ENCODE results near the gene FLT3.
A peak's percentile ranks its signal among the peaks of the same experiment; 100 is the strongest.
"Not testable (repeated sequence)": the region's sequence is repeated elsewhere in the genome, so short reads cannot be mapped to it uniquely, and the experiment has no call there.

FLT3 gene

GRCh38 chr13:28043224-28043623 lies 57.2 kb downstream of the FLT3 start:
- peak; percentile 72 for DNase-seq

- DNase-seq = peak; percentile 37
Measured at GRCh38 chr13:28041501-28041900, 58.9 kb downstream of the FLT3 start.

- peak; percentile 68 for DNase-seq
Measured at GRCh38 chr13:28041031-28041461, 59.3 kb downstream of the FLT3 start.

- peak; percentile 78 for DNase-seq
Measured at GRCh38 chr13:28037399-28037798, 63.0 kb downstream of the FLT3 start.

GRCh38 chr13:28035146-28035782 lies 65.1 kb downstream of the FLT3 start:
- peak; percentile 68 for DNase-seq

- DNase-seq = no peak
Measured at GRCh38 chr13:28033894-28034655, 66.3 kb downstream of the FLT3 start.

GRCh38 chr13:28032438-28032837 lies 67.9 kb downstream of the FLT3 start:
- DNase-seq = peak; percentile 47

- peak; percentile 45 for DNase-seq
Measured at GRCh38 chr13:28031896-28032288, 68.5 kb downstream of the FLT3 start.

DNA sequence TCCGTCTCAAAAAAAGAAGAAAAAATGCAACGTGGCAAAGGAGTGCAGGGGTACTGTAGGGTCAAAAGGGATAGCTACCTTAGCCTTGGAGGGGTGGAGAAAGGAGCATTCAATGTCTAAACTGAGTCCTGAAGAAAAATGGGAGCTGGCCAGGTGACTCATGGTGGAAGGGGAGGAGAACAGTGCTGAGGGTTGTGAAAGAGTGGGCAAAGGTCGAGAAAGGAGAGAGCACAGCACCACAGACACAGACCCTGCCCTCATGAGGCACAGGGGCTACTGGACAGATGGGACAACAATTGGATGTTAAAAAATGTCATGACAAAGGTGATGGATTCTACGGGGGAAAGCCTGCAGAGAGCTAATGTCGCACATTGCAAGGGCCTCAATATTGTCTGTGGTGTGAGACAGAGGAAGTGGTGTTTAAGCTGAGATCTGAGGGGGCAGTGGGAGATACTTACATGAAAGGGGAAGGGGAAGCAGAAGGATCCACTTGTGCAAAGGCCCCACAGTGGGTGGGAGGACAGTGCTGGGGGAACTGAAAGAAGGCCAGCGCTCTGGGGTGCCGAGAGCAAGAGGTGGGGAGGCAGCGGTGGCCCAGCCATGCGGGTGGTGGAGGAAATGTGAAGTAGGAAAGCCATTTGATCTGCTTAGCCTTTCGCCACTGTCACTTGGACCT lies 69.0 kb downstream of the FLT3 start:
- DNase-seq = peak; percentile 94

DNA sequence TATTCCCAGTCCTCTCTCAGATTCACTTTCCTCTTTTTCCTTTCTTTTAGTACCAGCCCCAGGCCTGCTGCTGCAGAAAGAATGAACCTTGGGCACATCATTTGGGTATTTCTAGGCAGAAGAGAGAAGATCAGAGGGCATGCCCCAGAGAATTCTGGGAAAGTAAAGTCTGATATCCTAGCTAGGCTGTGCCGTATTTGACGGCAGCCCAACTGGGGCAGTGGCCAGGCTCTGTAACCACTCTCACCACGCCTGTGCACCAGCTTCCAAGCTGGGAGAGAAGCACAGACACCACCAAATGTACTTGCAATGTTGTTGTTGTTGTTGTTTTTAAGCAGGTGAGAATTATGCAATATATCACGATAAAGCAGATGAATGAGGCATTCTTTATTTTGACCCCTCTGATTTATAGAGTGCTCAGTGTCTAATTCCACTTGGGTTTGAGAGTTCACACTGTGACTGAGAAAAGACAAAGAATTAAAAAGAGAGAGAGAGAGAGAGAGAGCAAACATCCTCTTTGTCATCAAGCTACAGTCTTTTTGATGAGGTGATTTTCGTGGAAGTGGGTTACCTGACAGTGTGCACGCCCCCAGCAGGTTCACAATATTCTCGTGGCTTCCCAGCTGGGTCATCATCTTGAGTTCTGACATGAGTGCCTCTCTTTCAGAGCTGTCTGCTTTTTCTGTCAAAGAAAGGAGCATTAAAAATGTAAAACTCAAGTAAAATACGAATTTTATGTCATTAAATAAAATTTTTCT lies 72.6 kb downstream of the FLT3 start:
- DNase-seq = no peak

- DNase-seq = no peak
Measured at GRCh38 chr13:28027071-28027470, 73.3 kb downstream of the FLT3 start.

DNA sequence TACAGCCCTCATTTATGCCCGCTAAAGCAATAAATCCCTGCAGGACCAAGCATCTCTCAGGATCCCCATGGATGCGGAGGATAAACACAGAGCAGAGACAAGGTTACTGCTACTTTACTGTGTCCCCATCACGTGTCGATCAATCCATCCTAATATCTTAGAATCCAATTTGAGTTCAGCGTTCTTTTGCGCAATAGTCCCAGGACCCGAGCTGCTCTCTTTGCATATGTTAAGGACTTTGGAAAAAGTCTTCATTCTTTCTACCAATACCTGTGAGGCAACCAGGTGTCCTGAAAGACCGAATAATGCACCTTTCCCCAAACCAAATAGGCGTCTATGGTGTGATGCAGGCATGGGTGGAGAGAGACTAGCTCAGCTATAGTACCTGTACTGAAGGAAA lies 73.9 kb downstream of the FLT3 start:
- no peak for DNase-seq

GRCh38 chr13:28022848-28023518 lies 77.4 kb downstream of the FLT3 start:
- DNase-seq = no peak

DNA sequence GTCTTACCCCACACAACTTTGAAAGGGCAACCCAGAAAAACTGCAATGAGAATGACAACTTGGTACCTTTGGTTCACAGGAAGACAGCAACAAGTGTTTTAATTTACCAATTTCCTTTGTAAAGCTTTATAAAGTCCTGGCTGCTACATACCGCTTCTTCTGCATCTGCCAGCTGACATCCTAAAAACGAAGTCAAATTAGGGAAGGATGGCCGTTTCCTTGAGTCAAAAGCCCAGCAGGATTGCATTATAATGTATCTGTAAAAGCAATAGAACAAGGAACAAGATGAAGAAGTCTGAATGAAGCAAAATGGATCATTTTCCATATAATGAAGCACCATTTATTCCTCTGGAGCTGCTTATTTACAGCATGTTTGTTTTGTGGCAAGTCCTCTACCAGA lies 86.1 kb downstream of the FLT3 start:
- peak; percentile 43 for DNase-seq

- DNase-seq = no peak
Measured at GRCh38 chr13:28013482-28013881, 86.9 kb downstream of the FLT3 start.

- DNase-seq = peak; percentile 36
Measured at GRCh38 chr13:28012896-28013295, 87.5 kb downstream of the FLT3 start.

GRCh38 chr13:28012383-28012782 lies 88.0 kb downstream of the FLT3 start:
- no peak for DNase-seq

GRCh38 chr13:28010046-28010445 lies 90.3 kb downstream of the FLT3 start:
- no peak for DNase-seq

DNA sequence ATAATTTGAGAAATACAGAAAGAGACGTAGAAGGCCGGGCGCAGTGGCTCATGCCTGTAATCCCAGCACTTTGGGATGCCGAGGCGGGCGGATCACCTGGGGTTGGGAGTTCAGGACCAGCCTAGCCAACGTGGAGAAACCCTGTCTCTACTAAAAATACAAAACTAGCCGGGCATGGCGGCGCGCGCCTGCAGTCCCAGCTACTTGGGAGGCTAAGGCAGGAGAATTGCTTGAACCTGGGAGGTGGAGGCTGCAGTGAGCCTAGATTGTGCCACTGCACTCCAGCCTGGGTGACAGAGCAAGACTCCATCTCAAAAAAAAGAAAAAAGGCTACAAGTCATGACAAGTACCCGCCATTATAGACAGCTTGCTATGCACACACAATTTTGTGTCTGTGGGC lies 95.4 kb downstream of the FLT3 start:
- DNase-seq = not testable (repeated sequence)

DNA sequence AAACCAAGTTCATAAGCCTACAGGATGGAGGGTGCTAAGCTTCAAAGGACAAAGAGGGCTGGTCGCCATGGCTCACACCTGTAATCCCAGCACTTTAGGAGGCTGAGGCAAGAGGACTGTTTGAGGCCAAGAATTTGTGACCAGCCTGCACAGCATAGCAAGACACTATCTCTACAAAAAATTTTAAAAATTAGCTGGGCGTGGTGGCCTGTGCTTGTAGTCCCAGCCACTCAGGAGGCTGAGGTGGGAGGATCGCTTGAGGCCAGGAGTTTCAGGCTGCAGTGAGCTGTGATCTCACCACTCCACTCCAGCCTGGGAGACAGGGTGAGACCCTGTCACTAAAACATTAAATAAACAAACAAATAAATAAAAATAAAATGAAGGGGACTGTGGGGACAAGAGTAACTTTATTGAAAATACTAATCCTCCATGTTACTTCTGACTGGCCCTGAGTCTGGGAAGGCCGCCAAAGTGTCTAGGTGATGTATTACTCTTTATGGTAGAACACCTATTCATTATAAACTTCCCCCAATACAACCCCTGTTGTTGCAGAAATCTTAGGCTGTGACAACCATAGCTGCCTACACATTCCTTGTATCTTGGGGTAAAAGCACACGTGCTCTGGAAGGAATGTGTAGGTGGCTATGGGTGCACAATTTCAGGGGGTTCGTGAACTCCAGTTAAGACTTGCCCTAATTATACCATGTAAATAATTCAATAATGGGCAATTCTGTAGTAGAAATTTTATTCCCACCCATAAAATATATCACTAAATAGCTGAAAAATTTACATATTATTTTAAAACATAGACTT lies 97.3 kb downstream of the FLT3 start:
- DNase-seq = no peak

DNA sequence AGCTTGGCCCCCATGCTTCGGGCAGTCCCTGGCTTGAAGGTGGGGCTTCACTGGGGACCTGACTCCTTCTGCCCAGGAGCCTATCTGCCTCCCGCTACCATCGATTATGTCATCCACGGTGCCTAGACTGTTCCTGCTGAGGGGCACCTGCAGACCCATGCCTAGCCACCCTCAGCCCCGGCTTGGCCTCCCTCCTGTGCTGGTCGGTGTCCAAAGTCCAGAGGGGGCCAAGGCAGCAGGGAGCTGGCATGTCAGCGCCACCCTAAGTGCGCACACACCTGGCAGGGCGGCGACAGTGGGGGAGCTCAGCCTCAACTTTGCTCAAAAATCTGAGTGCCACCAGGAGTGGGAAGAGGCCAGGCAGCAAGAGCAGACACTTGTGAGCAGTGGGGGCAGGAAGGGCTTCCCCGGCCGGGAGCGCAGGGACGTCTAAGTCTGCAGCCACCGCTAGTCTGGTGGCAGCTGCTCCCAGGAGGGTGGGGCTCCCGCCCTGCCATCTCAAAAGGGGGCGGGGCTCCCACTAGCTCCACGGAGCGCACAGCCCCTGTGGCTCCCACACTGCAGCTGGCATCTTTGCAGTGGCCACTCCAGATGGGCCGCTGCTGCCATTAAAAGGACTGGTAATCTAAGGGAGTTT lies 98.4 kb downstream of the FLT3 start:
- no peak for DNase-seq

All from inflammatory macrophage treated with lipopolysaccharide for 4 hours (primary cell).